K562 (cell line): ENCODE results near the gene CENPH. TPM values are rescaled to one million over a fixed set of nuclear protein-coding genes. Genes with fewer than 3 reads are reported as not detected.

ENCODE experiments used
- ADNP ChIP-seq: fragments of 200-800 bp; sonication (Bioruptor generic); IDR thresholded peaks from 2 replicates; pipeline ENCODE4 v1.6.1; 2016; ENCODE audit warnings: missing genetic modification characterization, missing compliant biosample characterization
- BMI1 ChIP-seq: fragments of 150-350 bp; IDR thresholded peaks from 2 replicates; pipeline ENCODE4 v1.6.1; 2014; ENCODE audit warnings: low read length
- CHD1 ChIP-seq: fragments of 200-600 bp; sonication (generic); IDR thresholded peaks from one replicate; pipeline ENCODE4 v1.6.1; 2012; ENCODE audit warnings: mild to moderate bottlenecking, moderate library complexity, low read length, inconsistent platforms
- ELK3 ChIP-seq: fragments of 450-650 bp; formaldehyde crosslinking; IDR thresholded peaks from 2 replicates; pipeline ENCODE4 v1.4.0; 2020; ENCODE audit warnings: mild to moderate bottlenecking
- FOXM1 ChIP-seq, 2 experiments: fragments of 450-650 bp in 1 of 2; sonication (generic) in 1 of 2; formaldehyde crosslinking in 1 of 2; IDR thresholded peaks; 2 replicates each; pipeline versions ENCODE4 v1.6.1 to v1.9.0; 2017 to 2022; ENCODE audit warnings: low read depth in 2 of 2, mild to moderate bottlenecking in 2 of 2, missing genetic modification reagents in 1 of 2, moderate library complexity in 1 of 2
- KAT2B ChIP-seq: IDR thresholded peaks from one replicate; pipeline ENCODE4 v1.6.1; 2012; ENCODE audit warnings: low read depth, mild to moderate bottlenecking, control low read depth, inconsistent platforms, low read length, moderate library complexity
- SIN3A ChIP-seq, 2 experiments: fragments of 150-350 bp in 1 of 2; IDR thresholded peaks; 2 replicates each; pipeline ENCODE4 v1.6.1; 2011 to 2016; ENCODE audit warnings: borderline replicate concordance in 2 of 2, low read depth in 2 of 2, low read length in 2 of 2, mild to moderate bottlenecking in 2 of 2, moderate library complexity in 2 of 2; ENCODE audit not compliant: control insufficient read depth in 1 of 2
- ZKSCAN8 ChIP-seq: fragments of 200-800 bp; sonication (Bioruptor generic); IDR thresholded peaks from 2 replicates; pipeline ENCODE4 v1.6.1; 2016; ENCODE audit warnings: missing genetic modification characterization, missing compliant biosample characterization
- ZNF134 ChIP-seq: fragments of 250-450 bp; sonication (Bioruptor Pico); conservative IDR thresholded peaks from 2 replicates; pipeline ENCODE4 v1.4.0; 2020
- ZNF175 ChIP-seq: fragments of 200-800 bp; sonication (Bioruptor generic); IDR thresholded peaks from 2 replicates; pipeline ENCODE4 v1.6.1; 2016; ENCODE audit warnings: low read depth, mild to moderate bottlenecking, missing genetic modification characterization, missing compliant biosample characterization
- ZNF263 ChIP-seq: sonication (generic); formaldehyde crosslinking; IDR thresholded peaks from 2 replicates; pipeline ENCODE4 v1.8.0; 2022; ENCODE audit warnings: mild to moderate bottlenecking, missing genetic modification reagents, borderline replicate concordance
- ZNF3 ChIP-seq: fragments of 250-450 bp; sonication (Bioruptor Pico); IDR thresholded peaks from 2 replicates; pipeline ENCODE4 v1.5.0; 2021; ENCODE audit warnings: mild to moderate bottlenecking, moderate library complexity
- ZNF518B ChIP-seq: fragments of 250-450 bp; sonication (Bioruptor Pico); IDR thresholded peaks from 2 replicates; pipeline ENCODE4 v1.5.0; 2021; ENCODE audit warnings: mild to moderate bottlenecking, moderate library complexity
- polyA plus RNA-seq, 8 experiments: library from polyadenylated mRNA; depleted of rRNA in 4 of 8; stranded (reverse) in 5 of 8; unstranded in 3 of 8; fragments of >200 nt; fragmentation: Nextera tagmentation in 2 of 8; fragmentation: Illumina TruSeq in 1 of 8; extraction: Ambion mirVana in 2 of 8; extraction: Trizol in 1 of 8; gene quantifications; 2 replicates each; pipeline versions ENCODE4 v1.2.1 to v1.2.3, GENCODE V29; 2011 to 2014; ENCODE audit warnings: inconsistent platforms in 1 of 8, missing spikeins in 1 of 8
- total RNA-seq, 7 experiments: library from RNA; depleted of rRNA in 6 of 7; stranded (reverse); fragments of >200 nt in 6 of 7; fragmentation: Illumina TruSeq in 2 of 7; extraction: Trizol in 2 of 7; gene quantifications; 2 replicates each; pipeline versions ENCODE4 v1.2.1 to v1.2.3, GENCODE V29; 2011 to 2021; ENCODE audit warnings: low replicate concordance in 1 of 7
- TF ChIP-seq, protein P1 (sequence below): fragments of 250-450 bp; sonication (Bioruptor Pico); IDR thresholded peaks from 2 replicates; pipeline ENCODE4 v1.5.0; 2021
- TF ChIP-seq, protein P2 (sequence below): sonication (generic); formaldehyde crosslinking; IDR thresholded peaks from 2 replicates; pipeline ENCODE4 v1.8.1; 2023; ENCODE audit warnings: missing genetic modification reagents, mild to moderate bottlenecking, borderline replicate concordance

CENPH gene
- total and polyA plus RNA-seq, 9 of the 15 experiments (the other 6 are each of a cell fraction or from before 2014, with no cell fraction given): 10.5 to 124 (median 74.9) TPM

DNA sequence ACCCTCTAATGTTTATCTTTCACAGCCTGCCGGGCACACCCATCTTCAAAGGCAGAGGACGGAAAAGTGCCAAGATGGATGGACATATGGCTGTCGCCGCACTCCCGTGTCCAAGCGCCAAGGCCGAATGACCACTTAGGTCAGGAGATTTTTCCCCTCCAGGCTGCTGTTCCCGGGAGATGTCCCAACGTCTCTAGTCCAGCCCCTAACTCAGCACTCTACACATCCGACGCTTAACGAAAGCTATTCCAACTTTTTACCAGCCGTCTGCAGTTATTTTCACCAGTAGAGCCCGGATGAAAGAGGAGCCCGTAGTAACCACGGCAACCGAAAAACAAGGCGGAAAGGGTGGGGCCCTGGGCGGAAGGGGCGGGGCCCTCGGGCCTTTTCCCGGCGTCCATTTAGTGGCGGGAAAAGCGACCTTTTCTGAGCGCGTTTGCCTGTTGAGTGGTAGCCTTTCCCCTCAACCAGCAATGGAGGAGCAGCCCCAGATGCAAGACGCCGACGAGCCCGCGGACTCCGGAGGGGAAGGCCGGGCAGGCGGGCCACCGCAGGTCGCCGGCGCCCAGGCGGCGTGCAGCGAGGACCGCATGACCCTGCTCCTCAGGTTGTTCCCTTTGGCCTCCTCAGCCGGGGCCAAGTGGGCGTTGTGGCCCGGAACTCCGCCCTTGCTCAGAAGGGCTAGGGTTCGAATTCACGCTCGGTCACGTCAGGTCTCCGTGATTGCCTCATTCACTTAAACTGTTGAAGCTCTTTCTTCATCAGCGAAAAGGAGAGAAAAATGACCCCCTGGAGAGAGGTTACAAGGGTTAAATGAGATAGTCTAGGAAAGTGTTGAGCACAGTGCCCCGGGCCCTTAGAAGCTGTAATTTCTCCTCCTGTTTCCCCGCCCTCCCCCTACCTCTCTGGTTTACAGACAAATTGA, at the start of gene CENPH (continued):
- no peak for TF ChIP-seq KAT2B
- TF ChIP-seq, protein P1, sequence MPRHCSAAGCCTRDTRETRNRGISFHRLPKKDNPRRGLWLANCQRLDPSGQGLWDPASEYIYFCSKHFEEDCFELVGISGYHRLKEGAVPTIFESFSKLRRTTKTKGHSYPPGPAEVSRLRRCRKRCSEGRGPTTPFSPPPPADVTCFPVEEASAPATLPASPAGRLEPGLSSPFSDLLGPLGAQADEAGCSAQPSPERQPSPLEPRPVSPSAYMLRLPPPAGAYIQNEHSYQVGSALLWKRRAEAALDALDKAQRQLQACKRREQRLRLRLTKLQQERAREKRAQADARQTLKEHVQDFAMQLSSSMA (CRISPR knock-in tag): no peak
- TF ChIP-seq ELK3 (CRISPR knock-in tag): no peak
- TF ChIP-seq SIN3A (IDR thresholded peaks at IDR 0.05; ENCODE audit: borderline replicate concordance in 2 of 2, control insufficient read depth in 1 of 2, low read depth in 2 of 2, low read length in 2 of 2): peak; percentile 17 to 85; a peak in 1 of 4 replicates
- TF ChIP-seq CHD1: peak; percentile 50
- no peak for TF ChIP-seq ZNF134 (CRISPR knock-in tag)
- TF ChIP-seq FOXM1 (IDR thresholded peaks at IDR 0.05; ENCODE audit: low read depth): no peak
- TF ChIP-seq FOXM1 (CRISPR knock-in tag; IDR thresholded peaks at IDR 0.05; ENCODE audit: low read depth): no peak
- TF ChIP-seq ZNF3 (CRISPR knock-in tag): no peak
- no peak for TF ChIP-seq ADNP (tag)
- no peak for TF ChIP-seq ZKSCAN8
- no peak for TF ChIP-seq ZNF263
- TF ChIP-seq ZNF518B (CRISPR knock-in tag): no peak
- peak; percentile 74; the same call in 1 of the 2 replicates for TF ChIP-seq BMI1
- TF ChIP-seq, protein P2, sequence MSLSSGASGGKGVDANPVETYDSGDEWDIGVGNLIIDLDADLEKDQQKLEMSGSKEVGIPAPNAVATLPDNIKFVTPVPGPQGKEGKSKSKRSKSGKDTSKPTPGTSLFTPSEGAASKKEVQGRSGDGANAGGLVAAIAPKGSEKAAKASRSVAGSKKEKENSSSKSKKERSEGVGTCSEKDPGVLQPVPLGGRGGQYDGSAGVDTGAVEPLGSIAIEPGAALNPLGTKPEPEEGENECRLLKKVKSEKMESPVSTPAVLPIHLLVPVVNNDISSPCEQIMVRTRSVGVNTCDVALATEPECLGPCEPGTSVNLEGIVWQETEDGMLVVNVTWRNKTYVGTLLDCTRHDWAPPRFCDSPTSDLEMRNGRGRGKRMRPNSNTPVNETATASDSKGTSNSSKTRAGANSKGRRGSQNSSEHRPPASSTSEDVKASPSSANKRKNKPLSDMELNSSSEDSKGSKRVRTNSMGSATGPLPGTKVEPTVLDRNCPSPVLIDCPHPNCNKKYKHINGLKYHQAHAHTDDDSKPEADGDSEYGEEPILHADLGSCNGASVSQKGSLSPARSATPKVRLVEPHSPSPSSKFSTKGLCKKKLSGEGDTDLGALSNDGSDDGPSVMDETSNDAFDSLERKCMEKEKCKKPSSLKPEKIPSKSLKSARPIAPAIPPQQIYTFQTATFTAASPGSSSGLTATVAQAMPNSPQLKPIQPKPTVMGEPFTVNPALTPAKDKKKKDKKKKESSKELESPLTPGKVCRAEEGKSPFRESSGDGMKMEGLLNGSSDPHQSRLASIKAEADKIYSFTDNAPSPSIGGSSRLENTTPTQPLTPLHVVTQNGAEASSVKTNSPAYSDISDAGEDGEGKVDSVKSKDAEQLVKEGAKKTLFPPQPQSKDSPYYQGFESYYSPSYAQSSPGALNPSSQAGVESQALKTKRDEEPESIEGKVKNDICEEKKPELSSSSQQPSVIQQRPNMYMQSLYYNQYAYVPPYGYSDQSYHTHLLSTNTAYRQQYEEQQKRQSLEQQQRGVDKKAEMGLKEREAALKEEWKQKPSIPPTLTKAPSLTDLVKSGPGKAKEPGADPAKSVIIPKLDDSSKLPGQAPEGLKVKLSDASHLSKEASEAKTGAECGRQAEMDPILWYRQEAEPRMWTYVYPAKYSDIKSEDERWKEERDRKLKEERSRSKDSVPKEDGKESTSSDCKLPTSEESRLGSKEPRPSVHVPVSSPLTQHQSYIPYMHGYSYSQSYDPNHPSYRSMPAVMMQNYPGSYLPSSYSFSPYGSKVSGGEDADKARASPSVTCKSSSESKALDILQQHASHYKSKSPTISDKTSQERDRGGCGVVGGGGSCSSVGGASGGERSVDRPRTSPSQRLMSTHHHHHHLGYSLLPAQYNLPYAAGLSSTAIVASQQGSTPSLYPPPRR: no peak
- TF ChIP-seq ZNF175 (CRISPR knock-in tag): no peak
